GM12874 (cell line): ENCODE measurements around the gene ZMYM2.

Source experiments
- TF ChIP-seq, protein P1 (sequence below): IDR thresholded peaks from 2 replicates; pipeline ENCODE4 v1.5.1; 2011; ENCODE audit warnings: low read depth, mild to moderate bottlenecking, control low read depth, low read length, moderate library complexity; ENCODE audit not compliant: insufficient read depth

ZMYM2 gene

DNA sequence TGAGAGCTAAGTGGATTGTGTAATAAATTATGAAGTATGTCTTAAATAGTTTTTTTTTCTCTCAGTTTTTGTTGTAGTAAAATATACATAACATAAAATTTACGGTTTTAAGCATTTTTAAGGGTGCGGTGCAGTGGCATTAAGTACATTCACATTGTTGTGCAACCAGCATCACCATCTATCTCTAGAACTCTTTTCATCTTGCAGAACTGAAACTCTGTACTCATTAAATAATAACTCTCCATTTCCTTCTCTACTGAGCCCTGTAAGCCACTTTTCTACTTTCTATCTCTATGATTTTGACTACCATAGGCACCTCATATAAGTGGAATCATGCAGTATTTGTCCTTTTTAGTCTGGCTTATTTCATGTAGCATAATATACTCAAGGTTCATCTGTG is 115.2 kb downstream of the ZMYM2 start:
- TF ChIP-seq, protein P1, sequence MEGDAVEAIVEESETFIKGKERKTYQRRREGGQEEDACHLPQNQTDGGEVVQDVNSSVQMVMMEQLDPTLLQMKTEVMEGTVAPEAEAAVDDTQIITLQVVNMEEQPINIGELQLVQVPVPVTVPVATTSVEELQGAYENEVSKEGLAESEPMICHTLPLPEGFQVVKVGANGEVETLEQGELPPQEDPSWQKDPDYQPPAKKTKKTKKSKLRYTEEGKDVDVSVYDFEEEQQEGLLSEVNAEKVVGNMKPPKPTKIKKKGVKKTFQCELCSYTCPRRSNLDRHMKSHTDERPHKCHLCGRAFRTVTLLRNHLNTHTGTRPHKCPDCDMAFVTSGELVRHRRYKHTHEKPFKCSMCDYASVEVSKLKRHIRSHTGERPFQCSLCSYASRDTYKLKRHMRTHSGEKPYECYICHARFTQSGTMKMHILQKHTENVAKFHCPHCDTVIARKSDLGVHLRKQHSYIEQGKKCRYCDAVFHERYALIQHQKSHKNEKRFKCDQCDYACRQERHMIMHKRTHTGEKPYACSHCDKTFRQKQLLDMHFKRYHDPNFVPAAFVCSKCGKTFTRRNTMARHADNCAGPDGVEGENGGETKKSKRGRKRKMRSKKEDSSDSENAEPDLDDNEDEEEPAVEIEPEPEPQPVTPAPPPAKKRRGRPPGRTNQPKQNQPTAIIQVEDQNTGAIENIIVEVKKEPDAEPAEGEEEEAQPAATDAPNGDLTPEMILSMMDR: no peak

DNA sequence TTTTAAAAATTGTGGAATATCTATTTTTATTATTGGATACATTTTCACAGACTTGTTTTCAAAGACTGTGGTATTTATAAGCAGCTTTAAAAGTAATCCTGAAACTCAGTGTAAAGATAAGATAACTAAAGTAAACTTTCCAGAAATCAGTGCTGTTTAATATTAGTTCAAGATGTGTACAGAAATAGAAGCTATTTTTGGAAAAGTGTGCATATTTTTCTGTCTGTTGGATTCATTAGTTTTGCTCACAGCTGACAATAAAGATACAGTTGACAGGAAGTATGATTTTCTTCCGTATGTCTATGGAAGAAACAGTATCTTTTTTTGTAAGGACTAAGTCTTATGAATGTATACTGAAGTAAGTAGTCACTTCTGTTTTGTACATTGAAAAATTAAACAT is 116.4 kb downstream of the ZMYM2 start:
- TF ChIP-seq, protein P1: no peak

GRCh38 chr13:20077086-20077485 is 118.6 kb downstream of the ZMYM2 start:
- TF ChIP-seq, protein P1: no peak

DNA sequence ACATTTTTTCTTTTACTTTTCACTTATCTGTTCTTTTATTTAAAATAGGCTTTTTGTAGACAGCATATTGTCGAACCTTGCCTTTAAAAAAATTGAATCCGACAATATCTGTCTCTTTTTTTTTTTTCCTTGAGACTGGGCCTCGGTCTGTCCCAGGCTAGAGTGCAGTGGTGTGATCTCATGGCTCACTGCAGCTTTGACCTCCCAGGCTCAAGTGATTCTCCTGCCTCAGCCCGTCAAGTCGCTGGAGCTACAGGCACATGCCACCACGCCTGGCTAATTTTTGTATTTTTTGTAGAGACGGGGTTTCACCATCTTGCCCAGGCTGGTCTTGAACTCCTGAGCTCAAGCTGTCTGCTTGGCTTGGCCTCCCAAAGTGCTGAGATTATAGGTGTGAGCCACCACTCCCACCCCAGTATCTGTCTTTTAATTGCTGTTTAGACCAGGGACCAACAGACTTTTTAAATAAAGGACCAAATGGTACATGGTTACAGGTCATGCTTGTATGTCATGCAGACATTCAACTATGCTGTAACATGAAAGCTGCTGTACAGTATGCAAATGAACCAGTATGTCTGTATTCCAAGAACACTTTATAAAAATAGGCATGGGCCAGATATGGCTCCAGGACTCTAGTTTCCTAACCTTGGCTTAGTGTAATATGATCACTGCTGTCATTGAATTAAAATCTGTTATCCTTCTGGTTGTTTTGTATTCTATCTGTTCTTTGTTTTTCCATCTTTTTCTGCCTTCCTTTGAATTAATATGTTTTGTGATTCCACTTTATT is 122.0 kb downstream of the ZMYM2 start:
- TF ChIP-seq, protein P1: no peak

- TF ChIP-seq, protein P1: no peak
These were observed 131.8 kb downstream of the ZMYM2 start for GRCh38 chr13:20090349-20090748.

GRCh38 chr13:20093951-20094350 is 135.4 kb downstream of the ZMYM2 start:
- TF ChIP-seq, protein P1: no peak

- TF ChIP-seq, protein P1: no peak
These were observed 140.8 kb downstream of the ZMYM2 start for GRCh38 chr13:20099319-20099718.
